ENCODE results near the gene CARNS1. TPM values are rescaled to one million over a fixed set of nuclear protein-coding genes. Genes with fewer than 3 reads are reported as not detected.

CARNS1 gene
- polyA plus RNA-seq (ENCODE audit: insufficient read depth in 1 of 5, insufficient read length in 5 of 5, low replicate concordance in 1 of 5), result 1 to 10 TPM; 2.6 to 5.3 (median 4.5) TPM
- long read RNA-seq, donor 1, result 0 reads
- long read RNA-seq, donor 2, result 0 reads
- long read RNA-seq, donor 3, result 0 reads
- long read RNA-seq, donor 4, result 0 reads
- long read RNA-seq, donor 5, full-length matches to known transcripts, result 1 of 1 reads
- long read RNA-seq, donor 5, partial matches to known transcripts, result 0 of 1 reads
- long read RNA-seq, donor 5, other reads (novel, unspliced or antisense), result 0 of 1 reads
- long read RNA-seq, donor 6, result 0 reads
- long read RNA-seq, donor 7, result 0 reads
- long read RNA-seq, donor 8, result 0 reads

DNA sequence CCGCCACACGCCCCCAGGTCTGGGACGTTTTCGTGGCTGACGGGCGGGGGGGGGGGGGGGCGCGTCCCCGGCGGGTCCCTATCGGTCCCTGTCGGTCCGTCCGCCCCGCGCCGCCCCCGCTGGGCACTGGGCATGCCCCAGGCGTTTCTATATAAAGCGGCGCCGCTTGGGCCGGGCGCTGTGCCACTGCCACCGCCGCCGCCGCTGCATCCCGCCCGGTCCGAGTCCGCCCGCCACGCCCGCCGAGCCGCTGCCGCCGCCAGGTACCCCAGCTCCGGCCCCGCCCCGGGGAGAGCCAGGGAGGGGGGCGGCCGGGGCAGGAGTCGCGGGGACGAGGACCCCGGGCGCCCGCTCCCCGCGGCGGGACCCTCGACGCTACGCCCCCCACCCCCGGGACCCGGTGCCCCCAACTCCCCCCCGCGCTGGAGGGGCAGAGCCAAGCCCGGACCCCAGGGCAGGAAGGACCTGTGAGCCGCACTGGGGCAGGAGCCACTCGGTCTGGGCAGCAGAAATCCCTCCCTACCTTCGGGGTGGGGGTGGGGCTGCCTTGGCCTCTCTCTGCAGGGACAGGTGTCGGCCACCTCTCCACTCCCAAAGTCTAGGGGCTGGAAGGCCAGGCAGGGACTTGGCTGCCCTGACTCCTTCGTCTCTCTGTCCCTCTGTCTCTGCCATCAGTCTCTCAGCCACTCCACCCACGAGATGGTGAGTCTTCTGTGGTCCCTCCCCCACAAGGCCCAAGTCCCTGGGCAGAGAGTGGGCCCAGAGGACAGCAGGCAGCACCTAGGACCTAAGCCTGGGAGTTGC, at the start of gene CARNS1:
CARNS1 (plus strand) TSS at position 178 of the 804 bp plus-strand sequence; CDS start at position 700, 522 bp downstream.
- DNase-seq, result no peak

DNA sequence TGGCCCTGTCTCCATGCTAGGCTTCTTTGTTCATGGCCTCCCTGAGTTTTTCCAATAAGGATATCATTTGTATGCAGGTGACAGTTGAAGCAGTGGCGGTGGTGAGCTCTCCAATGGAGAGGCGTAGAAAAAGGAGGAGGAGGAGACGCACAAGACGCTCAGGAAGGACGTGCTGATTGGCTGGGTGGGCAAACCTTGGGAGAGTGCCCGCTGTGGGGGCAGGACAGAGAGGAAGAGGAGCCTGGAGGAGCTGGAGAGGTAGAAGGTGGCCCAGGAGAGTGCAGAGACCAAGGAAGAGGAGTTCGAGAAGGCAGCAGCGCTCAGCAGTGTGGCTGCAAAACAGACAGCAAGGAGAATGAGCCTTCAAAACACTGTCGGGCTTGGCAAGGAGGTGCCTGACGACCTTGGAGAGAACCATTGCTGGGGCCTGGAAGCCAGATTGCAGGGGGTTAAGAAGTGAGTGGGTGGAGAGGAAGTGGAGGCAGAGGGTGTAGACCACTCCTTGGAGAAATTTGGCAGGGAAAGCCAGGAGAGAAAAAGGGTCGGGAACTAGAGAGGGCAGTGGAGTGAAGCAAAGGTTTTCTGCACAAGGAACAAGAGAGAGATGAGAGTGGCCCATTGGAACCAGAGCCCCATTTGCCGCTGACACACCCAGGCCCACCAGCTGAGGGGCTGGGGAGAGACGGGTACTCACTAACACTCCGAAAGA, 49.6 kb upstream of the CARNS1 start:
- DNase-seq, result no peak

GRCh38 chr11:67366546-67366945, 48.9 kb upstream of the CARNS1 start:
- DNase-seq, result no peak

DNA sequence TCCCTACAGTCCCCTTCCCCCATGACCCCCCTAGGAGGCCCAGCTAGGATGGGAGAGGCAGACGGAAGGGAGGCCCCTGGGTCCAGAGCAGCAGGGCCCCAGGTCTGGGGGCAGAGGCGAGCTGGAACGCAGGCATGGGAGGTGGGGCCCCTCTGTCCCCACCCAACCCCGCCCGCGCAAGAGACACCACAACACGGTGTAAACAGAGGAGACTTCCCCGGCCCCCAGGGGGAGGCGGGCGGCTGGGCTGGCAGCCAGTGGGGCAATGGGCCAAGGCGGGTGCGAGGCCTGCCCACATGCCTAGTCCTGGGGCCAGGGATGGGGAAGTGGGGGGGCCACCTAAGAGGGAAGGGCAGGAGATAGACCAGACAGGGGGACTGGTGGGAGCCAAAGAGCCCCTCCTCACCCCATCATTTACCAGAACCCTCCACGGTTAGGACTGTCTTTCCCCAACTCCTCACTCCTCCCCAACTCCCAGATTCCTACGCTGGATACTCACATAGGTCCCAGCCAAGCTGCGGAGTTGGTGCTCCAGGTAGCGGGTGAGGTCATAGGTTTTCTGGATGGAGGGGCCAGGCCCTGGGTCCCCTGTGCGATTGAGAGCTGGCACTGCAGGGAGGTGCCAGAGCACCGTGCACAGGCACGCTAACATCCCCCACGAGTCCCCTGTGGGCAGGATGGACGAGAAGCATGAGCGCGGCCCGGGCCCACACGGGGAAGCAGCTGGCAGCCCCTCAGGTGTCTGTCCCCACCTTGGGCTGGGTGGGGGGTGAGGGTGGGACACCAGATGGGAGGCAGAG, 48.3 kb upstream of the CARNS1 start:
- no peak for DNase-seq

- no peak for DNase-seq
Observed at GRCh38 chr11:67367761-67368227, 47.7 kb upstream of the CARNS1 start.

DNA sequence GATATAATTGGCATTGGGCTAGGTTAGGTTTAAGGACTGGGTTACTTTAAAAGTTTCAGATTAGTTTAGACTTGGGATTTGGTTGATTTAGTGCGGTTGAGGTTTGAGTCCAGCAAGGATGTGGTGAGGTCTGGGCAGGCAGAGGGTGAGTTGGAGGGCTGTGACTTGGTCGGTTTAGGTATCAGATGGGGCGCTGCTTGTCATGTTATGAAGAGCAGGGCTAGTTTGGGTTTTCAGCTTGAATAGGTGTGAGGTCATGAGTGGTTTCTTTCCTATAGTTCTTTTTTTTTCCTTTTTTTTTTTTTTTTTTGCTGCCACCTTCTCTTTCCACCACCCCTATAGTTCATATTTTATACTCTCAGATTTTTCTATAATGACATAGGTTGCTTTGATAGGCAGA, 46.9 kb upstream of the CARNS1 start:
- DNase-seq, result no peak

DNA sequence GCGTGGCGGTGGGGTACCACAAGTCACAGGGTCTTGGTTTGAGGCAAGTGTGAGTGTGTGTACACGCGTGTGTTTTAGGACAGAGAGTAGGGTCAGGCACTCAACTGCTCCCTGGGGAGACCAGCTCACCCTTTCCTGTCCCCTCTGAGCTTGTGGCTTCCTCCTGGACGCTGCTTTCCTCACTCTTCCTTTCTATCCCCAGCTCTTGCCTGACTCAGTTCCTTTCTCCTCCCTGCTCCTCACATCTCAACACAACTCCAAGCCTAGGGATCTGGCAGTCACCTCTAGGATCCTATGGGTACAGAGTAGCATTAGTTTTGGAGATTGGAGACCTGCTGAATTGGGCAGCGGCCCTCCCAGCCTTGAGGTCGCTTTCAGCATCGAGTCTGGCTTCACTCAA, 46.2 kb upstream of the CARNS1 start:
- DNase-seq, result no peak

GRCh38 chr11:67369801-67370284, 45.6 kb upstream of the CARNS1 start:
- DNase-seq, result no peak

GRCh38 chr11:67370351-67371076, 45.0 kb upstream of the CARNS1 start:
- peak in 1 of 2 donors; percentile 71 for DNase-seq

GRCh38 chr11:67371189-67371910, 44.1 kb upstream of the CARNS1 start:
- DNase-seq, result no peak

DNA sequence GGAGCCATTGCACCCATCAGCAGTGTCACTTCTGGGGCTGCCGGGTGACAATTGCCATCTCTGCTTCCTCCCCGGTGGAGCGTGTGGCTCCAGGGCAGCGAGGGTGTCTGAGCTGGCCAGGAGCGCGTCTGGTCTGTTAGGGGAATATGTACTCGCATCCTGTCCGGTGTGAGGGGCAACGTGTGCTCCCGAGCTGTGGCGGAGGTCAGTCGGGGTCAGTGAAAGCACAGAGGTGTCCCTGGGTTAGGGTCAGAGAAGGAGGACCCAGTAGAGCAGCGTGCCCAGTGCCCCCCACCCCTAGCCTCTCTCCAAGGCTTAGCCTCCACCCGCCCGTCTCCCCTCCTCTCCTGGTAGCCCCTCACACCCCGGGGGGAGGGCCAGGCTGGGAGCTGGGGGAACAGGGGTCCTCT, 43.6 kb upstream of the CARNS1 start:
- no peak for DNase-seq

DNA sequence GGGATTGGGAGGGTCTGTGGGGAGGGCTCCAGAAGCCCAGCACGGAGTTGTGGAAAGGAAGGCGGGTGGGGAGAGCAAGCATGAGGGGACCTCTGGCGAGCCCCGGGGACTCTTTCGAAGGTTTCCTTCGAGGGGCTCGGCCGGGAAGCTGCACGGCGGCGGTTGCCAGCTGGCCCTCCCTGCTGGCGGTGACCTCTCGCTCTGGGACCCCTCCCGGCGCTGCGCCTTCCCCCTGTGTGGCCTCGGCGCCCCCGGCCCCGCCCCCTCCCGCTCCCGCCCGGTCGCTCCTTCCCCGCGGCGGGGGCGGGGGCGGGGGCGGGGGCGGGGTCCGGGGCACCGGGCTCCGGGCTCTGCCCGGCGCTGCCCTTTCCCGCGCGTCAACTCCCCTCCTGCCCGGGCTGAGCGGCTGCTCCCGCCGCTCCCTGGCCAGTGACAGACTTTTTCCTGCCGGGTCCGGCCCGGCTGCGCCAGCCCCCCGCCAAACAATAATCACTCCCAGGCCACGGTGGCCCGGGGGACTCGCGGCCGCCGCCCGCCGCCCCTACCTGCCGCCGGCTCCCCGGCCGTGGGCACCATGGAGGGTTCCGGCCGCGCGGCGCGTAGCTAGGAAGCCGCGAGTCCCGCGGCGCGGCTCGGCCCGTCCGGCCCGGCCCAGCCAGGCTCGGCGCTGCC, 43.0 kb upstream of the CARNS1 start:
- DNase-seq, result no peak

- peak in 1 of 2 donors; percentile 80 for DNase-seq
Observed at GRCh38 chr11:67372993-67373647, 42.4 kb upstream of the CARNS1 start, which contains the start of gene CLCF1. Gene CLCF1, minus strand, starts transcription at chr11:67373598. Its CDS starts 59 bp downstream, at chr11:67373539.

DNA sequence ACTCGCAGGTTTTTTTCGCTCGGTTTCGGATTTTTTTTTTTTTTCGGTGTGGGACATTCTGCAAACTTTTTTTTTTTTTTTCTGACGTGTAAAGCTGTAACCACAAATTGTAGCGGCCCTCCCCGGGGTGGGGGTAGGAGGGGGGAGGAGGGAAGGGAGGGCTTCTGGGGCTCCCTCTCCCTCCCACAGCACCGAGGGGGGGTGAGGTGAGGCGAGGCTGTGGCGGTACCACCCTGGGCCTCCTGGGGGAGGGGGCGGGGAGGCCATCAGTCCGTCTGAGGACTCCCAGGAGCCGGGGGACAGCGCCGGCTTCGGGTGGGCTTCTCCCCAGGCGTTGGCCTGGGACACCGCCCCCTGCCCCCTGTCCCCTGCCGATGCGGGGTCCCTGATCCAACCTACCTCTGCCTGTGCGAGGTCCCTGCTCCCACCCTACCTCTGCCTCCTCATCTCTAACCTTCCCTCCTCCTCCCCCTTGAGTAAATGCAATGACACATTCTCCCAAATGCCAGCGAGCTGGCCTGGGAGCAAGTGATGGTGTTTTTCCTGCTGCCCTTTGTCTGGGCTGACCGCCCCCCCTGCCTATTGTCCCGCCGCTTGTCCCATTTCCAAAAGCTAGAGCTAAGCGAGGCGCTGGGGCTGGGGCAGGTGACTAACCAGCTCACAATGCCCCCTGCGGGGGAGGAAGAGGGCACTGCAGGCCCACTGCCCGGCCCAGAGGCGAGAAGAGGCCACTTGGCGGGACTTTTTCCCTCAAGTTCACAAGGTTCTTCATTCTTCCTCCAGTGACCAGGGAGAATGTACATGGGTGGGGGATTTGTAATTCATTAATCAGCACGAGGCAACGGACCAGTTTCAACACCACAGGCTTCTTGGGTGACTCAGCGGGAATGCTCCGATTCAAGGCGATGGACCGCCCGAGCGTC, 41.6 kb upstream of the CARNS1 start:
- DNase-seq, result peak in 1 of 2 donors; percentile 62

GRCh38 chr11:67374571-67375281, 40.8 kb upstream of the CARNS1 start:
- DNase-seq, result no peak

- no peak for DNase-seq
Observed at GRCh38 chr11:67375320-67376055, 40.0 kb upstream of the CARNS1 start.
